Inferior parietal cortex (tissue), 1 donor: ENCODE measurements around the gene MSANTD1.
"Not testable (repeated sequence)": the region's sequence is repeated elsewhere in the genome, so short reads cannot be mapped to it uniquely, and the experiment has no call there.

Experiments used
- DNase-seq: peaks from one replicate; pipeline ENCODE4 v3.0.0-alpha.2; 2016; ENCODE audit errors: extremely low spot score

The MSANTD1 gene

DNA sequence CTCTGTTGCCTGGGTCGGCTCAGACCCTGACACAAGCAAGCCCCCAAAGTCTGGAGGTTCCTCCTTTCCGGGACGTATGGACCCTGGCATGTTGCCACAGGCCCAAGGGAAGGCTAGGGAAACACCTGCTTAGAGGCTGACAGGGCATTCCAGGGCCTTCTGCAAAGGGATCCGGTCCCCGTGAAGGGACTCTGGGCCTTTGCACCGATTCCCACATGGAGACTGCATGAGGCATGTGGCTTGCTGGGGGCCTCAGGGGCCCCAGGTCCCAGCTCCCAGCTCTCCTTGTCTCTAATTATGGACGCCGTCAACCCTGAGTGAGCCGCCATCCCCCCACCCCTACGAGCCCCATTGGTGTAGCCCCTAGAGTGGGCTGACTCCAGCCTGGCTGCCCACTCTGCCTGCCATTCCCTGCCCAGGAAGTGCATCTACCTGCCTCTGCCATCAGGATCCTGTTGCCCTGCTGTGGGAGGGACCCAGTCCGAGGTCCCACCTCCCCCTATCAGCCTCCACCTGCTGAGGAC is 39.7 kb downstream of the MSANTD1 start:
- no peak for DNase-seq

DNA sequence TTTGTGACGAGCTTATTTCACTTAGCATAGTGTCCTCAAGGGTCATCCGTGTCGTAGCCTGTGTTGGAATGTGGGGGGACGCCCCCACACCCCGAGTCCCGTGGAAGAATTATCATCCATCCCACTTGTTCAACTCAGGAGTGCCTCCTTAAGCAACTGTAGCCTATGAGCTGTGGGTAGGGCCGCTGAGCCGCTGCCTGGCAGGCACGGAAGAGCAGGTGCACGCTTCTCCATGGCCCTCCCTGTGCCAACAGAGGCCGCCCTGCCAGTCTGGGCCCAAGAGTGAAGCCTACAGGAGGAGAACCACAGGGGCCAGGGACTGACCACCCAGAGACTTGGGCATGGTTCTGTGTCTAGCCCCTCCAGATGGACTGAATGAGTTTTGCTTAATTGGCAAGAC is 41.5 kb downstream of the MSANTD1 start:
- DNase-seq, result no peak

DNA sequence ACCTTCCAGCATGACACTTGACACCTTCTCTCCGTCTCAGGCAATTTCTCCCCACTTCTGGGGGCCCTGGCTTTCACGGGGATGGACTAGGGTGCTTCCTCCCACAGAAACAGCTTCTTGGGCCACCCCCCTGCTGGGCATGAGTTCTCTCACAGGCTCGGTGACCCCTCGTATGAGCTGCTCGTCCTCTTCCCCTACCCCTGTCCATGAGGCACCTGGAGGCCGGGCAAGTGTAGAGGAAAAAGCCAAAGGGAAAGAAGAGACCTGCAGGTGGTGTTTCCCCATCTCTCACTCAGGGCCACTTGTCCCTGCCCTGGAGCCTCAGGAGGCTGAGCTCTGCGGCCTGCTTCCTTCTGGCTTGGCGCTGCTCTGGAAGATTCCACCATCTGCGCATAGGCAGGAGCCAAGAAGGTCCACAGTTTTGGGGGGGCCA is 41.9 kb downstream of the MSANTD1 start:
- no peak for DNase-seq

- no peak for DNase-seq
Observed at GRCh38 chr4:3291411-3291968, 42.5 kb downstream of the MSANTD1 start.

- no peak for DNase-seq
Observed at GRCh38 chr4:3291969-3292570, 43.1 kb downstream of the MSANTD1 start.

- DNase-seq, result peak; percentile 81
Observed at GRCh38 chr4:3292571-3293400, 43.8 kb downstream of the MSANTD1 start, which contains the start of gene RGS12. Gene RGS12 (plus strand): TSS chr4:3293021. CDS start chr4:3316171, 23,150 bp downstream.

- DNase-seq, result no peak
Observed at GRCh38 chr4:3293401-3294391, 44.7 kb downstream of the MSANTD1 start.

- DNase-seq, result no peak
Observed at GRCh38 chr4:3294401-3295241, 45.7 kb downstream of the MSANTD1 start.

DNA sequence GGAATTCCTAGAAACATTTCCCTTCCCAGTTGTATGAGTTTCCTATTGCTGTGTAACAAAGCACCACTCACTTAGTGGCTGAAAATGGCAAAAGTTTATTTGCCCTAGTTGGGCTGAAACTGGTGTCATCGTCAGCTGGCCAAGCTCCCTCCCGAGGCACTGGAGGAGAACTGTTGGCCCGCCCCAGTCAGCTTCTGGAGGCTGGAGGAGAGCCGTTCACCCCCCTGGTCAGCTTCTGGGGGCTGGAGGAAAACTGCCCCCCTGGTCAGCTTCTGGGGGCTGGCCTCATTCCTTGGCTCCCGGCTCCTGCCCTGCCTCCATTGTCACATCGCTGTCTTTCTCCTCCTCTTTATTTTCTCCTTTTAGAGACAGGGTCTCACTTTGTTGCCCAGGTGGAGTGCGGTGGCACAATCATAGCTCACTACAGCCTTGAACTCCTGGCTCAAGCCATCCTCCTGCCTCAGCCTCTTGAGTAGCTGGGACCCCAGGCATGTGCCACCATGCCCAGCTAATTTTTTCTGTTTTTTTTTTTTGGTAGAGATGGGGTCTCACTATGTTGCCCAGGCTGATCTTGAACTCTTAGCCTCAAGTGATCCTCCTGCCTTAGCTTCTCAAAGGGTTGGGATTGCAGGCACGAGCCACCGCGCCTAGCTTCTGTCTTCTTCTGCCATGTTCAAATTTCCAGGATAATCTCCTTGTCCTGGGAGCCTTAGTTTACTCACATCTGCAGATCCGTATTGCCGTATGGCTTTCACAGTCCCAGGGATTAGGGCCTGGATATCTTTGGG is 47.1 kb downstream of the MSANTD1 start:
- DNase-seq, result no peak

- DNase-seq, result no peak
Observed at GRCh38 chr4:3296651-3297050, 47.7 kb downstream of the MSANTD1 start.

- DNase-seq, result no peak
Observed at GRCh38 chr4:3297066-3297859, 48.3 kb downstream of the MSANTD1 start.

GRCh38 chr4:3299122-3299975 is 50.4 kb downstream of the MSANTD1 start:
- no peak for DNase-seq

DNA sequence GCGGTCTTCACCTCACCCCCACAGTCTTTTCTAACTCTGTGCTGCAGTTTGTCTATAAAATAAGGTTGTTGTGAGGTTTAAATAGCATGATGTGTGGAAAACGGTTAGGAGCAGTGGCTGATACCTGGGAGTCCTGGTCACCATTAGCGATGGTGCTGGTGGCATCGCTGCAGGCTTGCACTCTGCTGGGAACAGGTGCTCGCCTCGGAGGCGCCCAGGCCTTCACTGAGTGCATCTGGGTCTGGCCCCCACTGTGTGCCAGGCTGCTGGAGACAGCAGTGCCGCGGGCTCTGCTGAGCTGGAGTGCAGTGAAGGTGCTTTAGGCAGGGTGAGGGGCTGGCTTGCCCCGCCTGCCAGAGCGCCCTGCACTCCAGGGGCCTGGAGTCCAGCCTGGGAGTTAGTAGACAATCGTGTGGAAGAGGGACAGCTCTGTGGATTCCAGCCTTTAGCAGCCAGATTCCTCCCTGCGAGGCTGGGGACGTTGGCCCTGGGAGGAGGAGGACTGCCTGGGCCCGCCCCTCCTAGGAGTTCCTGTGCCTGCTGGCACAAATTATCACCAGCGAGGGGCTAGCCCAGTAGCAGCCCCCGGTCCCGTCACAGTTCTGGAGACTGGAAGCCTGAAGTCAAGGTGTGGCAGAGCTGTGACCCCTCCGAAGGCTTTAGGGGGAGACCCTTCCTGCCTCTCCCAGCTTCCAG is 51.2 kb downstream of the MSANTD1 start:
- no peak for DNase-seq

GRCh38 chr4:3300882-3301281 is 51.9 kb downstream of the MSANTD1 start:
- DNase-seq, result not testable (repeated sequence)

- DNase-seq, result no peak
Observed at GRCh38 chr4:3301450-3302172, 52.7 kb downstream of the MSANTD1 start.

DNA sequence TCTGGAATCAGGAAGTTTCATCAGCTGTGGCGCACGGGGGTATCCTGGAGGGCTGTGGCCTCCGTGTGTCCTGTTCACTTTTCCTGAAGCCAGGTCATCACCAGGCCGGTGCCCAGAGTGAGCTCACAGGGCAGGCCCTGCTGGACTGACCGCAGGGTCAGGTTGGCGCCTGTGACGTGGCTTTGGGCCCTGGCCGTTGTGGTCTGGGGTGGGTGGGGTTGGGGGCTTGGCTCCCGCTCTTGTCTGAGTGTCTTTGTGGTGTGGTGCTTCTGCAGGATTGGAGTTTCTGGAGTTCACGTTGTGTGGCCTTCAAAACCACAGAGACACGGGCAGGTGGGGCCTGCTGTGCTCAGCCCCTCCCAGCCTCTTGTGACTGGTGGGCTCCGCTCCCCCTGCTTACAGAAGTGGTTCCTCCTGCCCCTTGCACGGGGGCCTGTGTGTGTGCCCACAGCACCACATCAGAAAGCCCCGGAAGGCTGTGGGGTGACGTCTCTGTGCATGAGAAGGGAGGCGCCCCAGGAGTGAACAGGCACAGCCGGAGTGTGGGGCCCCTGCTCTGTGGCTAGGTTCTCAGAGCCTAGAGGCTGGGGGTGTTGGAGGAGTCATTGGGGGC is 53.3 kb downstream of the MSANTD1 start:
- no peak for DNase-seq
